A673 (cell line): ENCODE results near the gene SERINC5. TPM values are rescaled to one million over a fixed set of nuclear protein-coding genes. Genes with fewer than 3 reads are reported as not detected.
"Not testable (repeated sequence)": the region's sequence is repeated elsewhere in the genome, so short reads cannot be mapped to it uniquely, and the experiment has no call there.

ENCODE experiments used
- BruUV-seq: library from RNA; stranded (reverse); fragments of 400-500 nt; replicated peaks from 2 replicates; lab custom pipeline; 2021; lab: Mats Ljungman, UMichigan
- CTCF ChIA-PET: fragments of 300-600 bp; sonication (Branson Sonifier 250); formaldehyde crosslinking; loops from one replicate; lab custom pipeline; 2022; ENCODE audit warnings: antibody characterized with exemption; lab: Charles Lee
- POLR2A ChIA-PET: fragments of 300-600 bp; sonication (Branson Sonifier 250); formaldehyde crosslinking; loops from one replicate; lab custom pipeline; 2022; ENCODE audit warnings: antibody characterized with exemption; ENCODE audit not compliant: low non-redundant PET; lab: Charles Lee
- DNase-seq: peaks from one replicate; pipeline ENCODE4 v3.0.0-alpha.2; 2015; ENCODE audit warnings: low spot score
- H3K27ac ChIP-seq: fragments of 200-600 bp; sonication (generic); 2 replicates; pipeline ENCODE4 v1.5.1; 2016; ENCODE audit warnings: mixed run types, low read depth, mild to moderate bottlenecking, mixed read lengths, antibody characterized with exemption, low read length; ENCODE audit not compliant: poor library complexity, severe bottlenecking
- H3K27me3 ChIP-seq: fragments of 200-600 bp; sonication (generic); replicated peaks from 2 replicates; pipeline ENCODE4 v1.6.1; 2017; ENCODE audit warnings: mixed run types, low read depth, mild to moderate bottlenecking, mixed read lengths, antibody characterized with exemption, low read length; ENCODE audit not compliant: insufficient read depth, poor library complexity
- H3K36me3 ChIP-seq: fragments of 200-600 bp; sonication (generic); 2 replicates; pipeline ENCODE4 v1.6.1; 2016; ENCODE audit warnings: mixed run types, mild to moderate bottlenecking, mixed read lengths, antibody characterized with exemption, low read length; ENCODE audit not compliant: insufficient read depth, poor library complexity, severe bottlenecking
- H3K4me1 ChIP-seq: fragments of 200-600 bp; sonication (generic); 2 replicates; pipeline ENCODE4 v1.6.1; 2017; ENCODE audit warnings: mixed run types, mild to moderate bottlenecking, mixed read lengths, antibody characterized with exemption, low read length; ENCODE audit not compliant: insufficient read depth, poor library complexity, severe bottlenecking
- H3K4me3 ChIP-seq: fragments of 200-600 bp; sonication (generic); 2 replicates; pipeline ENCODE4 v1.5.1; 2016; ENCODE audit warnings: low read depth, mixed run types, mild to moderate bottlenecking, mixed read lengths, low read length; ENCODE audit not compliant: poor library complexity, severe bottlenecking
- H3K9me3 ChIP-seq: fragments of 200-600 bp; sonication (generic); 2 replicates; pipeline ENCODE4 v1.6.1; 2016; ENCODE audit warnings: mixed run types, low read depth, mild to moderate bottlenecking, mixed read lengths, antibody characterized with exemption, low read length; ENCODE audit not compliant: poor library complexity, severe bottlenecking
- CTCF ChIP-seq: fragments of 300-800, 200-600 bp; sonication (generic); conservative IDR thresholded peaks from 2 replicates; pipeline ENCODE4 v1.5.1; 2017; ENCODE audit warnings: low read depth, mild to moderate bottlenecking, antibody characterized with exemption, low read length, moderate library complexity, mixed read lengths
- EZH2 ChIP-seq: fragments of 200-600 bp; sonication (generic); IDR thresholded peaks from 2 replicates; pipeline ENCODE4 v1.6.1; 2017; ENCODE audit warnings: borderline replicate concordance, low read depth, mild to moderate bottlenecking, mixed read lengths, antibody characterized with exemption, low read length; ENCODE audit not compliant: poor library complexity, severe bottlenecking
- intact Hi-C: fragments of 100-400 bp; cut with micrococcal nuclease; formaldehyde crosslinking; loops from one replicate; pipeline ENCODE4 v1.10.0; 2022; ENCODE audit not compliant: unreplicated experiment
- total RNA-seq: library from RNA; stranded (reverse); gene quantifications from 2 replicates; pipeline ENCODE4 v1.2.3, GENCODE V29; 2021

Gene SERINC5
- total RNA-seq, 1 experiment from 2014 or later: 20.6 TPM

GRCh38 chr5:80187421-80188090 is 68.3 kb downstream of the SERINC5 start:
- Histone ChIP-seq H3K36me3 (no peaks in the 10 kb centered on the region), H3K4me1 (peaks cover 31% of the 10 kb centered on the region), H3K4me3 (no peak overlapping the region), H3K27ac (no peak overlapping the region), H3K9me3 (no peaks in the 10 kb centered on the region), H3K27me3 (no peaks in the 10 kb centered on the region)
- TF ChIP-seq CTCF (no peak), EZH2 (no peak)
- BruUV-seq: no TSS peak
- ChIA-PET CTCF (no interaction called here), POLR2A (interaction anchor here (0.5 kb wide), 1 partner anchor 27 kb away, joined by 4 read pairs; no protein-coding TSS in a partner anchor)
- intact Hi-C loops: no loop called here
- peak; percentile 53 for DNase-seq

- H3K4me1 ChIP-seq: peaks cover 36% of the 10 kb centered on the region
- POLR2A ChIA-PET, H3K4me3 ChIP-seq, H3K27me3 ChIP-seq, intact Hi-C loops, H3K36me3 ChIP-seq, BruUV-seq, DNase-seq, H3K9me3 ChIP-seq, H3K27ac ChIP-seq: not testable (repeated sequence)
- CTCF ChIA-PET: interaction anchor here (0.6 kb wide), 1 partner anchor 22 kb away, joined by 7 read pairs; no protein-coding TSS in a partner anchor
Measured at GRCh38 chr5:80185535-80185934, 70.3 kb downstream of the SERINC5 start.

- H3K27ac ChIP-seq: no peak overlapping the region
- no peak for TF ChIP-seq EZH2
- ChIA-PET CTCF (interaction anchor here (0.6 kb wide), 1 partner anchor 23 kb away, joined by 7 read pairs; no protein-coding TSS in a partner anchor), POLR2A (no interaction called here)
- H3K9me3 ChIP-seq: no peaks in the 10 kb centered on the region
- H3K4me3 ChIP-seq: no peak overlapping the region
- H3K27me3 ChIP-seq: no peaks in the 10 kb centered on the region
- no peak for DNase-seq
- intact Hi-C loops: no loop called here
- peaks cover 36% of the 10 kb centered on the region for H3K4me1 ChIP-seq
- H3K36me3 ChIP-seq: no peaks in the 10 kb centered on the region
- no TSS peak for BruUV-seq
Measured at GRCh38 chr5:80185095-80185494, 70.8 kb downstream of the SERINC5 start.

GRCh38 chr5:80184235-80185023 is 71.4 kb downstream of the SERINC5 start:
- Histone ChIP-seq H3K27ac (no peak overlapping the region), H3K4me1 (peaks cover 38% of the 10 kb centered on the region), H3K27me3 (no peaks in the 10 kb centered on the region), H3K36me3 (no peaks in the 10 kb centered on the region), H3K9me3 (no peaks in the 10 kb centered on the region), H3K4me3 (no peak overlapping the region)
- no peak for TF ChIP-seq EZH2
- TF ChIP-seq CTCF: no peak
- BruUV-seq: no TSS peak
- intact Hi-C loops: no loop called here
- no peak for DNase-seq
- ChIA-PET POLR2A (no interaction called here), CTCF (no interaction called here)

GRCh38 chr5:80183728-80184234 is 72.1 kb downstream of the SERINC5 start:
- H3K4me3 ChIP-seq, DNase-seq, intact Hi-C loops, POLR2A ChIA-PET, H3K27ac ChIP-seq, BruUV-seq, H3K27me3 ChIP-seq, H3K36me3 ChIP-seq, H3K9me3 ChIP-seq, CTCF ChIA-PET: not testable (repeated sequence)
- H3K4me1 ChIP-seq: peaks cover 38% of the 10 kb centered on the region
